HG03571 (cell line): ENCODE measurements around the gene ISX.
"Not testable (repeated sequence)": the region's sequence is repeated elsewhere in the genome, so short reads cannot be mapped to it uniquely, and the experiment has no call there.

Experiments used
- ATAC-seq: cut with Tn5 transposase; IDR thresholded peaks from one replicate; pipeline ENCODE4 v1.9.1; 2021; ENCODE audit not compliant: unreplicated experiment

The ISX gene

DNA sequence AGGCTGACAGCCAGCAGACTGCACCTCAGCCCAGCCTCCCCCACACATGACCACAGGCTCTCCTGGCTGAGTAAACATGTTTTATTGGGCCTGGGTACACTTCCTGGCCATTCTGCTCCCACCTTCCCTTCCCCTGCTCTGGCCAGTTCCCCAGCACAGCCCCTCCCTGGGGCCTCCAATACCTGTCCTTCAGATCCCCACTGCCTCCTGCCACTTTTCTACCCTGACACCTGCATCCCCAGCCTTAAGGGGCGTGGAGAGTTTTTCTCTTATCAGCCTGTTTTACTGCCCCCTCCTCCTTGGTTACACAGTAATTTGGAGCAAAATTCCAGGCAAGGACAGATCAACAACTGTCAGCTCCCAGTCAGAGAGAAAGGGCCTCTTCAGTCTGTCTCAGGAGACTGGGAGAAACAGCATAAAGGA, at the start of gene ISX:
ISX (plus strand) TSS at position 363 of the 423 bp plus-strand sequence. CDS start 930 bp downstream, outside the sequence.
- ATAC-seq, result no peak

DNA sequence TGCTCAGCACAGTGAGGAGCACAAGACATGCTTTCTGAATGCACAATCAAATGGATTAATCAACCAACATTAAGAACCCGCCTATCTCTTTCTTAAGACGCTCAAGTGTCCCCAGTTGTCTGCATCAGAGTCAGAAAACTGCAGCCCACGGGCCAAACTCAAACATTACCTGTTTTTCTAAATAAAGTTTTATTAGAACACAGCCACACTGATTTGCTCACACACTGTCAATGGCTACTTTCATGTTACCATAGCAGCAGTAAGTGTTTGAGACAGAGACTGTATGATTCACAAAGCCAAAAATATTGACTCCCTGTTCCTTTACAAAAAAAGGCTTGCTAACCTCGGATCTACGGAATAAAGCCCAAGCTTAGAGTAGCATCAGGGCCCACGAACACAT, 49.0 kb upstream of the ISX start:
- ATAC-seq, result no peak

DNA sequence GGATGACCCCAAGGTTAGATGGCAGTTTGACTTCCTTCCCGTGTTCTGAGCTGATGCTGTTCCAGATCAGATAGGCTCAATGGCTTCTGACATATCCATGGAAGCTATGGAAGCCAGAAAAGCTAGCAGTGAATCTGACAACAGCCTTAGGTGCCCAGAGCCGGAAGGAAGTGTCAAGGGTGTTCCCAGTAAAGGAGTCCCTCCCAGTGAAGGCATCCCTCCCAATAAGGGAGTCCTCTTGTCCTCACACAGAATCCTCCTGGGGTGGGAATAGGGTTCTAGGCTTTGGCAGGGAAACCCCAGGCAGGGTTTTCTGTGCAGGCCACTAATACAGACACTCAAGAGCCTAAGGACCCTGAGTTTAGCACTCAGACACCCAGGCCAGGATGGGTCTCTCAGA, 47.0 kb upstream of the ISX start:
- no peak for ATAC-seq

DNA sequence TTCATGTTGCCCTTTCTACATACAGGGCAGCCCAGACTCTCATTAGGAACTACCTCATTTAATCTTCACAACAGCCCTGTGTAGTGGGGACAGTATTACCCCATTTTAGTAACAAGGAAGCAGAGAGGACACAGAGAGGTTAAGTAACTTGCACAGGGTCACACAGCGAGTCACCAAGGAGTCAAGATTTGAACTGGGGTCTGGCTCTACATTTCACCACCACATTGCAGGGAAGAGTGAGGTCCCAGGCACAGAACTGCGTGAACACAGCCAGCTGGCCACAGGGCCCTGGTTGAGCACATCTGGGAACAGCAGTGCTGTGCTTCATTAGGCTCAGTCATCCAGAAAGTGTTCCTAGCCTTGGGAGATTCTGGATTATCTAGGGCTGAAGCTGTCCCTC, 45.4 kb upstream of the ISX start:
- no peak for ATAC-seq

DNA sequence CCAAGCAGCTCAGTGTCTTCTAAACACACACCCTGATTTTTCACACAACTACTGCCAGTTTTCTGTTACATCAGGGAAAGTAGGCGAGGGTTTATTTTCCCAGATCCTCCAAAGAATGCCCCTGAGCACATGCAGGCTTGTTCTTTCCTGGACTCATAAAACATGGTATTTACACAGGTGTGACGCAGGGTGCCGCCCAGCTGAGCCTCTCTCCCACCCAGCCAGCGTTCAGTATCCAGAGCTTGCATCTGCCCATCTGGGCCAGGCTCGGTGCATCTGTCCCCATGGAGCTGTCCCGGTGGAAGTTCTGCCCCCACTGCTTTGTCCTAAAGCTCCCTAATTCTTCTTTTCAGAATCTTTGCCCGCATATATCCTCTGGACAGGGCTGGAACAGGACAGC, 44.8 kb upstream of the ISX start:
- no peak for ATAC-seq

DNA sequence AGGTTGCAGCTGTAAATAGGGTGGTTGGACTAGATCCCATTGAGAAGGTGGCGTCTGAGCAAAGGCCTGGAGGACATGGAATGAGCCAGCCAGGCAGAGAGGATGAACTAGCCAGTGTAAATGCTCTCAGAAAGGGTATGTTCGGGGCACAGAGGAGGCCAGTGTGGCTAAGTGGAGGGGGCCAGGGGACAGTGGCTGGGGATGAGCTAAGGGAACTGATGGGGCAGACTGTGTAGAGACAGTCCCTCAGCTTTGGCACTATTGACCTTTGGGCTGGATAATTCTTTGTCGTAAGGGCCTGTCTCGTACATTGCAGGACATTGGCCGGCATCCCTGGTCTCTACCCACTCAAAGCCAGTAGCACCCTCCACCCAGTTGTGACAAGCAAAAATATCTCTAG, 43.7 kb upstream of the ISX start:
- ATAC-seq, result no peak

DNA sequence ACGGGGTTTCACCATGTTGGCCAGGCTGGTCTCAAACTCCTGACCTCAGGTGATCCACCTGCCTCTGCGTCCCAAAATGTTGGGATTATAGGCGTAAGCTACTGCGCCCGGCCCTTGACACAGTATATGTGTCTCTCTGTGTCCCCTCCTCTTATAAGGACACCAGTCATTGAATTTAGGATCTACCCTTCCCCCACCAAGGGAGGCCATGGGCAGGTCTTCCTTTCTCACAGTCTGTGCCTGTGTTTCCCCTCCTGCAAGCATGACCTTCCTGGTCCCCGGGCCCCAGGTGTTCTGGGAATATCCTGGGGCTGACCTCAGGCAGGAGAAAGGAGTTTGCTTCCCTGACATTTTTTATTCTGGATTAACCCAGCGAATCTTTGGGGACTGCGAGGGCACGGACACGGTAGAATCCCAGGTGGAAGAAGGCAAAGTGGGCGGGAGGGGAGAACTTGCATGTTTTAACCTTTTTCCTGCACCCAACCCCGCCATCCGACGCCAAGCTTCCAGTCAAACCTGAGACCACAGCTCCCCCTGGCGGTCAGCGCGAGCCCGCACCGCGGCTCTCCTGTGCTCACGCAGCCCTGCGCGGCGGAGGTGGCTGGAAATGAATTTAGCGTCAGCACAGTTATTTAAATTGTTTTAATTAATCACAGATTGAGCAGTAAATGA, 42.1 kb upstream of the ISX start:
- ATAC-seq, result no peak

DNA sequence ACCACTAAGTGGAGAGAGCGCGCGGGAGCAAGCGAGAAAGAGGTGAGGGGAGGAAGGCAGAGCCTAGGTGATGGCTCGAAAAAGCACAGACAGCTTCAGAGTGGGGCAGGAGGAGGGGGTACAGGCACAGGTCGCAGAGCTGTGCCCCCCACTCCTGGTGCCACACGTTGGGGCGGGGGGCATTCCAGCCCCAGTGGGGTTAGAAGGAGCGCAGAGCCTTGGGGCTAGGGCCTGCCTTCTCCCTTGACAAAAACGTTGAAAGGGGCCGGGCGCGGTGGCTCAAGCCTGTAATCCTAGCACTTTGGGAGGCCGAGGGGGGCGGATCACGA, 41.6 kb upstream of the ISX start:
- ATAC-seq, result no peak

DNA sequence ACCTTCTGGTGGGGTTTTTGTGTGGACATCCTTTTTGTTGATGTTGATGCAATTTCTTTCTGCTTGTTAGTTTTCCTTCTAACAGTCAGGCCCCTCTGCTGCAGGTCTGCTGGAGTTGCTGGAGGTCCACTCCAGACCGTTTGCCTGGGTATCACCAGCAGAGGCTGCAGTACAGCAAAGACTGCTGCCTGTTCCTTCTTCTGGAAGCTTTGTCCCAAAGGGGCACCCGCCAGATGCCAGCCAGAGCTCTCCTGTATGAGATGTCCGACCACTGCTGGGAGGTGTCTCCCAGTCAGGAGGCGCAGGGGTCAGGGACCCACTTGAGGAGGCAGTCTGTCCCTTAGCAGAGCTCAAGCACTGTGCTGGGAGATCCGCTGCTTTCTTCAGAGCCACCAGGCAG, 35.8 kb upstream of the ISX start:
- not testable (repeated sequence) for ATAC-seq

DNA sequence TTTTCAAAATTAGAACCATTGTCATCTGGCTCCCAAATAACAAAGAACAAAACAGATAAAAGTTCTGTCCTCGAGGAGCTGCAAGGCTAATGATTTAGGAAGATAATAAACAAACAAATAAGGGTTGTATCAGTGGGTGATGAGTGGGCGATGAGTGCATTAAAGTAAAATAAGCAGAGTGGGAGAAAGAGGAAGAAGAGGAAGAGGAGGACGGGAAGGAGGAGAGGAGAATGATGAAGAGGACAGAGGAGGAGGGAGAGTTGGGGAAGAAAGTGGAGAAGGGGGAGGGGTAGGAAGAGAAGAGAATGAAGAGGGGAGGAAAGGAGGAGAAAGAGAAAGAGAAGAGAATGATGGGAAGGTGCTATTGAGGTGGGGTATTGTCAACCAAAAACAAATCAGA, 33.4 kb upstream of the ISX start:
- ATAC-seq, result no peak

DNA sequence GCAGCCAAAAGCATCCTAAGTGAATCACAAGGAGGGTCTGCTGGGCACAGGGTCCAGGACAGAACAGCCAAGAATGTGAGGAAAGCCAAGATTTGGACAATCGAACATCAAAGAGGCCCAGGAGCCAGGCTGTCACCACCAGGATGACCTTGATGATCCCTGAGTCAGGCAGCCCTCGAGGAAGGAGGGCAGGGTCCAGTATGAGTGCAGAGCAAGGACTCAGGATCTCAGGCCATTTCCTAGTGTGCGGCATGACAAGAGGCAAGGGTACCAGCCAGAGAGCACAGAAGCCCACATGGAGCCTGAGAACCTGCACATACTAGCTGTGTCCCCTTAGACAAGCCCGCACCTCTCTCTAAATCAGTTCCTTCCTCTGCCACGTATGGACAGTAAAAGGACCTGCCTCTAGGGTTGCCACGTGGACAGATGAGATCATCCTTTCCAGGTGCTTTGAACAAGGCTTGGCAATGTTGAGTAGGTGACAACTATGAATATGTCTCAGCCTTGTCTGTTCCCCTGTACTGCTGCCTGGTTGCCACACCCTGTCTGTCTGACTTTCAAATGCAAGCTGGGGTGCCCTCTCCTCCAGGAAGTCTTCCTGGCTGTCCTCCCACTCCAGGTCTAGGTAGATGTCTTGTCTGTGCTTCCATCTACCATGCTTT, 32.2 kb upstream of the ISX start:
- ATAC-seq, result no peak

DNA sequence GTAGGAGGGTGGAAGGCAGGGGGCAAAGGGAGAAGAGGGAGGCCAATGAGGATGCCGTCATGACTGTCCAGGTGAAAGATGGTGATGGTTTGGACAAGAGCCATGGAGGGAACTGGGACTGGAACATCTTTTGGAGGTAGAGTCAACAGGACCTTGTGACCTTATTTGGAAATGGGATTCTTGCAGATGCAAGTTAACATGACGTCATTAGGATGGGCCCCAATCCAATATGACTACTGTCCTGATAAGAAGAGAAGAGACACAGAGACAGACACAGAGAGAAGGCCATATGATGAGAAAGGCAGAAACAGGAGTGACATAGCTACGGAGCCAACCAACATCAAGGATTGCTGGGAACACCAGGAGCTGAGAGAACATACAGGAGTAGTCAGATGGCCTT, 31.0 kb upstream of the ISX start:
- ATAC-seq, result no peak

DNA sequence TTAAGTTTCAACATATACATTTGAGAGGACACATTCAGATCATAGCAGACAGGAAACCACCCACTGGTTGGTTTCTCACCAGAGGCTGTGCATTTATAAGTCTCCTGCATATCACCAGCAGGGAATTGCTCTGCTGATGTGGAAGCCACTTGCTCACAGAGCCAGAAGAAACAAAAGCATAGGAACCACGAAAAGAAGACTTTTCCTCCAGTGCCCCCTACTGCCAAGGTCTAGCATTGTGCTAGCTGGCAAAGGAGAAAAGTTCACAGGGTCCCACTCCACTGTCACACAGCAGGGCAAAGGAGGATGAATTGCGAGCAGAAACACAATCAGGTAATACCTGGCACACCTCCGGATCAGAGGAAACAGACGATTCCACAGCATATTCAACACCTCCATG, 28.9 kb upstream of the ISX start:
- ATAC-seq, result no peak

DNA sequence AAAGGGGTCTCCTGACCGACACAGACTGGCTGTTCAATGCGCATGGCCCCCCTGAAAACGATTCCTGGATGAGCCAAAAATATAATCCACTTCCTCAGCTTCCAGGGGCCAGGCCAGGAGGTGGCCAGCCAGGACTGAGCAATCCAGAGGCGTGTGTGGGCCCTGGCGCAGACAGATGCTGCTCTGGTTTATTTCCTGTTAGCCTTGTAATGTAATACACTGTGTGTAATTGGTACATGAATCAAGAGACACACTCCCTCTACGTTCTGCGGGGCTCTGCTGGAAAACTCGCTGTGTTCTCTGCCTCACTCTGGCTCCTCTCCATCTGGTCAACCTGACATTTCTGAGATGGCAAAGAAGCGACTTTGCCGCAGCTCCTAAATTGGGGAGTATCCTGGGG, 26.3 kb upstream of the ISX start:
- no peak for ATAC-seq

DNA sequence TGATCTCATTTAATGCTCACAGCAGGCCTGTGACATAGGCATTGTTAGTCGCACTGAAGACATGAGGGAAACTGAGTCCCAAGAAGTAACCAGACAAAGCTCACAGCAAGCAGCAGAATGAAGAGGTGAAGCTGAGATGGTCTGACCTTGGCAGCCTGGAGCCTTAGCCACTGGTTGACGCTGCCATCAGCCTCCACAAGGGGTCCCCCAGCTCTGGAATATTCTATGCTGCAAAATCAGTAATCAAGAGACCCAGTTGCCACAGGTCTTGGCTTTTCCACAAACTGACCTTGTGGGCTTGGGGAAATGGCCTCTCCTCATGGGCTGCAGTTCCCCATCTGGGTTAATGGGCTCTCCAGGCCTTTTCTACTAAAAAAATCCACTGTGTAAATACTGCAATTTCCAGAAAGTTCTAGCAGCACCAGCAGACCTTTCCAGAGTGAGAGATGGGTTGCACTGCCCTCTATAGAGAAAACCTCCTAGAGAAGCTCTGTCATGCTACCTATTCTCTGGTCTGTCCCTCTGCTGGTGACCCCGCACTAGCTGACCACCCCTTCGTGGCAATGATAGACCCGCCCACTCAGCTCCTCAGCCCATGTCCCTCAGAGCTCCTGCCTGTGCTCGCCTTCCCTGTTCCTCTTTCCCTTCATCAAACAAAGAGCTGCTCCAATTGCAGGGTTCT, 22.6 kb upstream of the ISX start:
- ATAC-seq, result no peak

DNA sequence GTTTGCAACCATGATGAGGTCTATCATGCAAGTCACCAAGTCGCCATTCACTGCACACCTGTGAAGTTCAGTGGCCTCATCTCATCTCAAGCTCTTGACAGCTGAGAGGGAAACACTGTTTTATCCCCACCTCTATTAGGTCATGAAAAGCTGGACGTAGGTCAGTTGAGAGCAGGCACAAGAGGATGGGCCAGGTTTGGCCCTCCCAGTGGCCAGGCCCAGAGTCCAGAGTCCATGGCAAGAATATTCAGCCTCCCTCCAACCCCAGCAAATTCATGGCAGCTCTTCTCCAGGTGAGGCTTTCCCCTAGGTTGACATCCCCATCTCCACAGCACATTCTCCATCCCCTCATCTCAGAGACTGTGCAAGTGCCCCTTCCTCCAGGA, 22.0 kb upstream of the ISX start:
- ATAC-seq, result no peak

DNA sequence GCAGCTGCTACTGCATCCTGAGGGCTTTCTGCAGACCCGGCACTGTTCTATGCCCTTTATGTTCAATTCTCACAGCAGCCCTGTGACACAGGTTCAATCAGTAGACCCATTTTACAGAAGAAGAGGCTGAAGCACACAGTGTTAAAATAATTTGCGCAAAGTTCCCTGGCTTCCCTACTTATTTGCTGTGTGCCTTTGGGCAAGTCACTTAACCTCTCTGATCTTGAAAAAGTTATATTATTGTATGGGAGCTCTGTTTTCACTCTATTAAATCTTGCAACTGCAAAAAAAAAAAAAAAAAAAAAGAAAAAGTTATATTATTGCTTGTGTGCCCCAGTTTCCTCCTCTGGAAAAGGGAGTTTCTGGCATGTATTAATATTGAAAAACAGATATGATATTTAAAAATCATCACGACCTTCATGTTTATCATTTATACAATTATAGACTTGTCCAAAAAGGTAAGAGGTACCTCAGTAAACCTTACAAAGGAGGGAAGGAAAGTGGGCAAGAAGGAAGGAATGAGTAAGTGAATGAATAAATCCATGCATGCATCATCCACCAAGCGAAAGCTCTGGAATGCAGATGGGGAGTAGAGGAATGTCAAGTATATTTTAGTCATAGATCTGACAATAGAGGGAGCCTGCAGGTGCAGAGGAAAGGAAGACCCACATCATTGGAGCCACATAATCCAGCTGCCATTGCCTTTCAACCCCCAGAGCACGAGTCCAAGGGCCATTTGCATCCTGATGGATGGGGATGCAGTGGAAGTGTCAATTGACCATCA, 21.2 kb upstream of the ISX start:
- ATAC-seq, result no peak

DNA sequence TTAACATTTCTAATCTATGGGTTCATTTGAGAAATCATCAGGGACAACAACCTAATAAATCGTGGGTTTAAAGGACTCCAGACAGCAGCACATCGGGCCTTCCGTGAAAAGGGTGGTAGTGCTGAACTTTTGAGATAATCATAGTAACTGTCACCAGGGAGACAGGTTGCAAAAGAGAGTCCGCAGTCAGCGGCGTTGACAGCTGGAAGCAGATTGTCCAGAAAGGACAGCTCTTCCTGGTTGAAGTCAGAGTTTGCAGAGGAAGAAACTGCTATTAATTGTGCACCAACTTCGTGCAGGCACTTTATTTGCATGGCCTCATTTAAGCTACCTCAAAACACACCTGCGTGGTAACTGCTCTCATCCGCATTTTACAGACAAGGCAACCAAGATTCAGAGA, 20.5 kb upstream of the ISX start:
- no peak for ATAC-seq

DNA sequence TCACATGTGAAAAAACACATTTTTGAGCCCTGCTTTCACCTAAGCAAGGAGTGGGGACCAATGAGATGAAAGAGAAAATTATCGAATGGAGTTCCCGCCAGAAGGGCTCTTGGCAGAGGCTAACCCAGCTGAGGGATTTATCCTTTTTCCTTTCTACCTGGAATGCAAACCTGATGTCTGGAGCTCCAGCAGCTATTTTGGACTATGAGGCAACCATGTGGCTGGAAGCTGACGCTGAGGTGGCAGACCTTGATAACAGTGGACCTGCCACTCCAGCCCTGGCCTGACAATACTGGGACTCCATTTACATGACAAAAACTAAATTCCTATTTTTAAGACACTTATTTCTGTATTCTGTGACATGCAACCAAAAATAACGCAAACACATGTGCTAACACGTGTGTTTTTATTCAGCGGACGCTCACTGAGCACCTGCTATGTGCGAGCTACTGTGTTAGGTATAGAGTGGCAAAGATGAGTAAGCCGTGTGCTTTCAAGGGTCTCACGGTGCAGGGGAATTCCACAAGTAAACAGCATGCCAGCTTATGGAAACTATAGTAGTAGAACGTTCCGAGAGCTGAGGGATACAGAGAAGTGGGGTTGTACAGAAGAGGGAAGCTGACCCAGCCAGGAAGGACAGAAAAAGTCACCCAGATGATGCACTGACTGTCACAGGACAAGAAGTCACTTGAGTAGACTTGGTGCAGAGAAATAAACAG, 19.1 kb upstream of the ISX start:
- no peak for ATAC-seq

DNA sequence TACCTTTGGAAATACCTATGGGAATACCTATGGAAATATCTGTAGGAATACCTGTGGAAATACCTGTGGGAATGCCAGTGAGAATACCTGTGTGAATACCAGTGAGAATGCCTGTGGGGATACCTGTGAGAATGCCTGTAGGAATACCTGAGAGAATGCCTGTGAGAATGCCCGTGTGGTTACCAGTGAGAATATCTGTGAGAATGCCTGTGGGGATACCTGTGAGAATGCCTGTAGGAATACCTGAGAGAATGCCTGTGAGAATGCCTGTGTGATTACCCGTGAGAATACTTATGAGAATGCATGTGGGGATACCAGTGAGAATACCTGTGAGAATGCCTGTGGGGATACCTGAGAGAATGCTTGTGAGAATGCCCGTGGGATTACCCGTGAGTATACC, 15.9 kb upstream of the ISX start:
- ATAC-seq, result not testable (repeated sequence)

DNA sequence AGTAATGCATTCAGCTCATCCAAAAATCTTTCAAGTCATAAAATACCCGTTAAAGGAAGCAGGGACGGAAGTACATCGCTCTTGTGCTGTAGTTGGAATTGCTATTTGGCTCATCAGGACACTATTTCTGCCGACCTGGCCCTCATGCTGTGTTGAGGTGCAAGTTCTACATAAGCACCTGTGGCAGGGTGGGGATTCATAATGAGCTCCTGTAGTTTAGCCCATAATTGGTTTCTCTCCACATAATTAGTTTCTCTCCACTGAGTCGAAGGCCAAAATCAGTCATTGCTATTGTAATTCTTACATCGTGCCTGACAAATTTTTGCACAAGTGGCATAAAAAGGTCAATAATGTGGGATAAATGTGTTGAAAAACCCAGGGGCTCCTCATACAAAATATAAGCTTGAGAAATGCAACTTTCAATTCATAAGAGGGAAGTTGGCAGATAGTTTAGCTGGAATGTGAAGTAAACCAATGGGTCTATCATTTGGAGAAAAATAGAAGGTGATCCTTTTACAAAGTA, 14.9 kb upstream of the ISX start:
- no peak for ATAC-seq
